HG02763 (cell line): ENCODE results near the gene G0S2.
"Not testable (repeated sequence)": the region's sequence is repeated elsewhere in the genome, so short reads cannot be mapped to it uniquely, and the experiment has no call there.

Experiments
- ATAC-seq: cut with Tn5 transposase; IDR thresholded peaks from one replicate; pipeline ENCODE4 v1.9.1; 2021; ENCODE audit warnings: mild to moderate bottlenecking, moderate library complexity; ENCODE audit not compliant: unreplicated experiment

The G0S2 gene

DNA sequence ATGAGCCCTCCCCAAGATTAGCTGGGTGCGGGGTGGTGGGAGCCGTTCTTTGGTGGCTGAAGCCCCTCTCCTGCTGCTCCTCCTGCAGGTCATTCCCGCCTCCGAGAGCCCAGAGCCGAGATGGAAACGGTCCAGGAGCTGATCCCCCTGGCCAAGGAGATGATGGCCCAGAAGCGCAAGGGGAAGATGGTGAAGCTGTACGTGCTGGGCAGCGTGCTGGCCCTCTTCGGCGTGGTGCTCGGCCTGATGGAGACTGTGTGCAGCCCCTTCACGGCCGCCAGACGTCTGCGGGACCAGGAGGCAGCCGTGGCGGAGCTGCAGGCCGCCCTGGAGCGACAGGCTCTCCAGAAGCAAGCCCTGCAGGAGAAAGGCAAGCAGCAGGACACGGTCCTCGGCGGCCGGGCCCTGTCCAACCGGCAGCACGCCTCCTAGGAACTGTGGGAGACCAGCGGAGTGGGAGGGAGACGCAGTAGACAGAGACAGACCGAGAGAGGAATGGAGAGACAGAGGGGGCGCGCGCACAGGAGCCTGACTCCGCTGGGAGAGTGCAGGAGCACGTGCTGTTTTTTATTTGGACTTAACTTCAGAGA lies 448 bp downstream of the G0S2 start:
- ATAC-seq = no peak

- no peak for ATAC-seq
These were observed 3.8 kb downstream of the G0S2 start for GRCh38 chr1:209678981-209679539.

GRCh38 chr1:209685821-209686220 lies 10.6 kb downstream of the G0S2 start:
- peak; percentile 64 for ATAC-seq

DNA sequence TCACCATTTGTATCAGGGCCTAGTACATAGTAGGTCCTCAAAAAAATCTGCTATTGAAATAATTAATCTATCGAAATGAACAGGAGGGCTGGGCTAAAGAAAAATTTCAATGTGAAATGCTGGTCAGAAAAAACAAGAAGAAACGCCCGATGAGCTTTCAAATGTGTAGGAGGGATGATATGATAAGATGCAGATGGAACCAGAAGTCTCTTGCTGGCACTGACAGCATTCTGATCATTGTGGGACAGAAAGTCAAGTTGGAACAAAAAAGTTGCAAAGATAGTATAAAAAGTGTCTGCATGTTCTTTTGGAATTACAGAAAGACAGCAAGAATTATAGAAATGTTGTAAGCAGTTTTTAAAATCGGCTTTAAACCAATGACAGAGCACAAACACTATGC lies 11.1 kb downstream of the G0S2 start:
- ATAC-seq = no peak

GRCh38 chr1:209688746-209689234 lies 13.6 kb downstream of the G0S2 start:
- no peak for ATAC-seq

DNA sequence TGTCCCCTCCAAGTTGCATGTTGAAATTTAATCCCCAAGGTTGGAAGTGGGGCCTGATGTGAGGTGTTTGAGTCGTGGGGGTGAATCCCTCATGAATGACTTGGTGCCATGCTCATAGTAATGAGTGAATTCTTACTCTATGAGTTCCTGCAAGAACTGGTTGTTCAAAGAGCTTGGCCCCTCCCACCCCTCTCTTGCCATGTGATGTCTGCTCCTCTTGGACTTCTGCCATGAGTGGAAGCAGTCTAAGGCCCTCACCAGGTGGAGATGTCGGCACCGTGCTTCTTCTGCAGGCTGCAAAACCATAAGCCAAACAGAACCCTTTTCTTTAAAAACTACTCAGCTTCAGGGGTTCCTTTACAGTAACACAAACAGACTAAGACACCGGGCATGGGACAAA lies 14.3 kb downstream of the G0S2 start:
- no peak for ATAC-seq

DNA sequence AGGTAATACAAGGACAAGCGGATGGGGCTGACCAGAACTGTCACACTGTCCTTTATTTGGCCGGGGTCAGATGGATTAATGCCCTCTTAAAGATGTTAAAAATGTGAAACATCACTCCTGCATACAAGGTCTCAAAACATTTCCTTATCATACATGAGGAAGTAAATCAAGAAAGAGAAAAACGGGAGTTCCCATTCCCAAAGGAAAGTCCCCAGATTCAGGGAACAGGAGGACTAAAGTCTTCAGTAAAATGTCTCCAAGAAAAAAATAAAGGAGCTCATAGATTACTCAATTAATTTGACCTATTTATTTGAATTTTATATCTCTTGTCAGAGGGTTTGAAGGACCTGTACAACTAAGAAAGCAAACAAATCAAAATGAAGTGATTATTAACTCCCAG lies 16.0 kb downstream of the G0S2 start:
- ATAC-seq = no peak

DNA sequence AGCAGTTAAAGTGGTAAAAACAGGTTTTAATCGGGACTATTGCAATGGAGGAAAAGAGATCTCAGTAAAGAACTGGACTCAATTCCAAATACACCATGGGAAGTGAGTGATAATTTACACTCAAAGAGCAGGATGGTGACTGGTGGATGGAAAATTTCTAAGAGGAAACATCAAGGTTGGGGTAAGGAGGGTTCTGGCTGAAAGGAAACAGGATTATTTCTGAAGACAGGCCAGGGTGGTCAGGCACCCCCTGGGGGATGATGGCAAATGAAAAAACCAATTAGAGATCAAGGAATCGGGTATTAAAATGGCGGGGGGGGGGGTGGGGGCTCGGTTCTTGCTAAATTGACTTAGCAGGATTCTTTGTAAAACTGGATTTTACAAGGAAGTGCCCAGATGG lies 17.1 kb downstream of the G0S2 start:
- no peak for ATAC-seq

GRCh38 chr1:209692745-209693504 lies 17.7 kb downstream of the G0S2 start:
- peak; percentile 55 for ATAC-seq

DNA sequence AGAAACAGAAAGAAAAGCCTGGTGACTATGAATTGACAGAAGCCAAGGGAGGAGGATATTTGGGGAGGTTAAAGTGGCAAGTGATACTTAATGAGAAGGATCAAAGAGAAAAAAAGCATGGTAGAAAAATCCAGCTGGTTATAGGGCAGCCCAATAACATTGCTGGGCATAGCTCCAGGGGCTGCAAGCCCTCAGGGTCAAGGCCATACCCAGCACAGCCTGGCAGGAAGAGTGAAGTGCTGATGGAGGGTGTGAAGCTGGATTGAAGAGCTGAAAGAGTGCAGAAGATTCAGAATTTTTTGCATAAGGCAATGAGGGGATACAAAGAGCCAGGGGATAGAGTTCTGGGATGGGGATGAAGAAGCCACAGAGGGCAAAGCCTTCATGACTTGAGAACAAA lies 21.5 kb downstream of the G0S2 start:
- no peak for ATAC-seq

DNA sequence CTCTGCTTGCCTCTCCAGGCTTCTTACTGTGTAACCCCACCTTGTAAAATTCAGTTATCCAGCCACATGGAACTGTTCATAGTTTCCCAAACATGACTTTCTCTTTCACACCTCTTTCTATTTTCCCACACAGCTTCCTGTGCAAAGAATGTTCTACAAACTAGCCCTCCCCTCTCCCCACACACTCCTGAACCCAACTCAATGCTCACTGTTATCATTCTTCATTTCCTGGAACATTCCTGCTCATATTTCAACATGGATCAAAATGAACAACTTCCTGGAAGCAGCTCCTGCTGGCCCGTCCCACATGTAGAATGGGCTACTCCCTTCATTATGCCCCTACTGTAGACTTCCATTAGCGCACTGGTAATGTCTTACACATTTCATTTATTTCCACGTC lies 21.9 kb downstream of the G0S2 start:
- ATAC-seq = no peak

DNA sequence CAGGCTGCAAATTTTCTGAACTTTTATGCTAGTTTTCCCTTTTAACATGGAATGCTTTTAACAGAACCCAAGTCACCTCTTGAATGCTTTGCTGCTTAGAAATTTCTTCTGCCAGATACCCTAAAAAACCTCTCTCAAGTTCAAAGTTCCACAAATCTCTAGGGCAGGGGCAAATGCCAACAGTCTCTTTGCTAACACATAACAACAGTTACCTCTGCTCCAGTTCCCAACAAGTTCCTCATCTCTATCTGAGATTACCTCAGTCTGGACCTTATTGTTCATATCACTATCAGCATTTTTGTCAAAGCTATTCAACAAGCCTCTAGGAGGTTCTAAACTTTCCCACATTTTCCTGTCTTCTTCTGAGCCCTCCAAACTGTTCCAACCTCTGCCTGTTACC lies 25.5 kb downstream of the G0S2 start:
- not testable (repeated sequence) for ATAC-seq

DNA sequence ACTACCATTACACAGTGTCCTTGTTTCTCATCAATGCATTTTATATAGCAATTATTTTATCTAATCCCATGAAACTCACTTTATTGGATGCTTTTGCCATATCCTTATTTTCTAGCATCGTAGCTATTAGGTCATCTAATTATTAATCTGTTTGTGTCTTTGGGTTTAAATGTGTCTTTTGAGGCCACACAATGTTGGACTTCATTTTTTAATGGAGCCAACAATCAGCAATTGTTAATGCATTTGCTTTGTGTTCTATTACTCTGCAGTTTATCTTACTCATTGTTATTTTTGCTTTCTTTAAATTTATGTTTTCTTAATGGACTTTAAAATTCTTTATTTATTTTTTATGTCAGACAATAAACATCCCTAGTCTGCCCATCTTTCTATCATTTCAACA lies 27.6 kb downstream of the G0S2 start:
- ATAC-seq = no peak

DNA sequence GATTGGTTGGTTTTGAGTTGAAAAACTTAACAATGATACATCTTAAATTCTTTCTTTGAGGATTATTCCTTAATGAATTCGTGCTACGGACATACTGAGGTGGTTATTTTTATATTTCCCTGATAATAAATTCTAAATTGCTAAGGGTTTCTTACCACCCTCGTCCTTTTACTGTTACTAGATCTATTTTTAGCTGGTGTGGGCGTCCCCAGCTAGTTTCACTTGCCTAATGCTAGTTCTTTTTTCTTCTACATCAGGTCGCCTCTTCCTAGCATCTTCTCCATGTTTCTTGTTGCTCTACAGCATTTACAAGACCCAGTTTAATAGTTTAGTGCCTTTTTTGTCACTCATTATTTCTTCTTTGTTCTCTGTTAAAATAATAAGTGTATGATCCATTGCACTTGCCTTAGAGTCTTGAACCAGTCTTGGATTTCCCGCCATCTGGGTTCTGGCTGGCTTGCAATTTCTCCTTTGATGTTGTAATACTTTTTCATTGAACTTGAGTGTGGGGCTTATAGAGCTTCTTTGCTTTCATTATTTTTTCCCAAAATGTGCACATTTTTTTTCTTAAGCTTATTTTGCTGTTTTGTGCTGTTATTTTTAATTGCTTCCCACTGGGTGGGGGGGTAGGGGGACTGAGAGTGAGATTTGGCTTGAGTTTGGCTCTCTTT lies 28.8 kb downstream of the G0S2 start:
- no peak for ATAC-seq

DNA sequence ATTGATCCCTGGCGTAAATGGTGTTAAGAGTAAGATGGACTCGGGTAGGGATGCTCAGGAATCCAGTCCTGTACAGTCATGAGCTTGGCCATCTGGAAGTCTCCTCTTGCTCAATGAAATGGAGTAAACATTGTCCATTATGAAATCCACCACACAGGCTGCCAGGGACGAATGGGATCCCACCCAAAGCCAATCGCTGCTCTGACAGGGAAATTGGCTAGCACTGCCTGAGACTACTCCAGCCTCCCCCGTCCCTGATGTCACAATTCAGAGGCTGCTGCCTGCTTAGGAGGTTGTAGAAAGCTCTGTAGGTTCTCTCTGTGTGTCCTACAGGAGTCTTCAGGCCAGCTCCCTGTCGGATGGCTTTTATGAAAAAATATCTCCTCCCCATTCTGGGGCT lies 29.4 kb downstream of the G0S2 start, which contains the start of gene HSD11B1:
Gene HSD11B1 (plus strand): TSS at position 263 of the 400 bp plus-strand sequence. CDS start 97 bp downstream, at position 360.
- no peak for ATAC-seq

DNA sequence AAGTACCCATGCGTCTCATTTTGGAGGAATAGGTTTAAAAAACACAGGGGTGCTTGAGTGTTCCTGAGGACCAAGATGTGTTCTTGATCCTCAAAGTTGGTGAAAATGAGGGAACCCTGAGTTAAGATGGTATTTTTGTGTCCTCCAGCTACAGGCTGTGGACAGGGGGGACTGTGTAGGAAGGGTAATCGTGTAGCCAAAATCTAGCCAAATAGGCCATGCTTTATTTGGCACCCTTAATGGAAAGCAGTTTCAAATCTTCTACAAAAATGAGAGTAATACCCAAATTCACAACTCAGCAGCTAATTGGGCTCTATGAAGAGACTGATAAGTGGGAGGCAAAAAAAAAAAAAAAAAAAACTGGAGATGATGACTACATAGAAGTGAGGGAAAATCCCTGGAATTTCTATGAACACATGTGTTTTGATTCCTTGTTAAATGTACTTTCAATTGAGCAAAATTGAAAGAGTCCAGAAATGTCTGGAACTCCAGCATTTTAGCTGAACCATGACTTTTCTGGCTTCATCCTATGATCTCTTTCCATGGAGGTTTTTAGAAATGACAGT lies 29.9 kb downstream of the G0S2 start:
- ATAC-seq = no peak

DNA sequence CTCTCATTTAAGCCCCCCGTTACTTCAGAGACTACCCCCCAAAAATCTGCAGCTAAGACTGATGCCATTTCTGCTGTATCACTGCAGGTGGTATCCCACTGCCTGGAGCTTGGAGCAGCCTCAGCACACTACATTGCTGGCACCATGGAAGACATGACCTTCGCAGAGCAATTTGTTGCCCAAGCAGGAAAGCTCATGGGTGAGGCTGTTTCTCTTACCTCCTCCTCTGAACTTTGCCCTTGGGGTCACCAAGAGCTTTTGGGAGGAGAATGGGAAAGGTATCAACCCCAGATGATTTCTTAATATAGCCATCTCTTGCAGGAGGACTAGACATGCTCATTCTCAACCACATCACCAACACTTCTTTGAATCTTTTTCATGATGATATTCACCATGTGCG lies 31.4 kb downstream of the G0S2 start:
- ATAC-seq = no peak

GRCh38 chr1:209707308-209707707 lies 32.1 kb downstream of the G0S2 start:
- ATAC-seq = no peak

DNA sequence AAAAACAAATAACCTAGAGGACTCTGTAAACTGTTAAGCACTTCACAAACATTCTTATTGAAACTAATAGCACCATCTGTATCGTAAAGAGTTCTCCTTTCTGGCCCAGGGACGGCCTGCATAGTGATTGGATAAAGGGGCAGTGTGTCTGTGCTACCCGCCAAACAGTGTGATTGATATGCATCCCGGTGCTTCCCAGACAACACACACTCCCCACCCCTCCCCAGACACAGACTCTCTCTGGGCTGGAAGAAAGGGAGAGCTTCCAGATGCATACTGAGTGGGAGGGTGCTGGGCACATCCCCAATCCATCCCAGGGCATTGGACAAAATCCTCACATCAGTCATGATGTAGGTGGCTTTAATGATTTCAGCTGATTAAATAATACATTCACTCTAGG lies 33.1 kb downstream of the G0S2 start:
- no peak for ATAC-seq

GRCh38 chr1:209710093-209710492 lies 34.9 kb downstream of the G0S2 start:
- no peak for ATAC-seq

GRCh38 chr1:209710847-209711246 lies 35.6 kb downstream of the G0S2 start:
- no peak for ATAC-seq
